AG04450 (cell line): ENCODE measurements around the gene THADA. TPM values are rescaled to one million over a fixed set of nuclear protein-coding genes. Genes with fewer than 3 reads are reported as not detected.

ENCODE experiments used
- CTCF ChIA-PET: fragments of 300-600, 350-600 bp; formaldehyde crosslinking; extraction: SDS; loops from one replicate; lab custom pipeline; 2022; ENCODE audit warnings: antibody characterized with exemption, inconsistent platforms; lab: Charles Lee
- POLR2A ChIA-PET: fragments of 350-600 bp; formaldehyde crosslinking; extraction: SDS; loops from one replicate; lab custom pipeline; 2021; ENCODE audit warnings: antibody characterized with exemption, inconsistent platforms; lab: Yijun Ruan, JAX
- DNase-seq: peaks from one replicate; pipeline ENCODE4 v3.0.0-alpha.2; 2011; ENCODE audit warnings: low read depth, low spot score
- H3K27ac ChIP-seq: one replicate; pipeline ENCODE4 v1.5.1; 2012; ENCODE audit warnings: low read depth, low read length, control low read depth
- H3K27me3 ChIP-seq: one replicate; pipeline ENCODE4 v1.6.0; 2012; ENCODE audit warnings: low read length; ENCODE audit not compliant: control insufficient read depth, insufficient read depth
- H3K4me3 ChIP-seq: 2 replicates; pipeline ENCODE4 v1.5.1; 2011; ENCODE audit warnings: mild to moderate bottlenecking, low read depth, low read length, control low read depth
- H3K9me3 ChIP-seq: 2 replicates; pipeline ENCODE4 v1.5.1; 2012; ENCODE audit warnings: low read length; ENCODE audit not compliant: control insufficient read depth, insufficient read depth
- CTCF ChIP-seq: IDR thresholded peaks from 2 replicates; pipeline ENCODE4 v1.5.1; 2011; ENCODE audit warnings: low read depth, low read length, control low read depth, inconsistent platforms
- polyA plus RNA-seq: library from polyadenylated mRNA; depleted of rRNA; stranded (reverse); fragments of >200 nt; gene quantifications from 2 replicates; pipeline ENCODE4 v1.2.3, GENCODE V29; 2011

THADA gene
- polyA plus RNA-seq, 1 experiment: 15.0 TPM

DNA sequence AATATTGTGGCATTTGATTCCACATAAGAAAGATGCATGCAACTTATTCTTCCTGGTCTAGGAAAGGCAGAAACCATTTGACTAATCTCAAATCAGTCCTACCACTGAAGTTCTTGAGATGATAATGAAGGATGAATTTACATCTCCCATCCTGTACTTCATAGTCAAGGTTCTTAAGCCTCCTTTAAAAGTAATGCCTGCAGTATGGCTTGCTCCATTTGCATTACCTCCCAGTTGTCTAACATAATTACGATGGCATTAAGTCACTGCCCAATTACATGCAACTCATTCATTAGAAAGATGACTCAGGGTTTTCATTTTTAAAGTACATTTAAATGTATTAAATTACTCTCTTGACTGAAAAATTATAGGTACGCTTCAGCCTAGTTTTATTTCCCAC lies 32.2 kb downstream of the THADA start:
- H3K27me3 ChIP-seq: no peaks in the 10 kb centered on the region
- no peaks in the 10 kb centered on the region for H3K9me3 ChIP-seq
- ChIA-PET CTCF (no interaction called here), POLR2A (no interaction called here)
- no peak for DNase-seq
- no peak overlapping the region for H3K4me3 ChIP-seq
- no peak overlapping the region for H3K27ac ChIP-seq
- no peak for TF ChIP-seq CTCF

DNA sequence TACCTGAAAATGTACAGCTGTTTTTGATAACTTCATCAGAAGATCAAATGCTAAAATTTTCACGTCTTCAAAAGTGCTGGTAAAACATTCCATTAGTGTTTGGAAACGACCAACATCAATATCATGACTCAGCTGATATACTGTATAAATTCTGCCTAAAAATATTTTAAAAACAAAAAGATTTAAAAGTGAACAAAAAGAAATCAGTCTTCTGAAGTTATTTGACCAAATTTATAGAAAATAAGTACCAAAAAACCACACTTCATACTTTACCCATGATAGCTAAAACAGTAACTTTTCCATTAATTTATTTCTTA lies 35.6 kb downstream of the THADA start:
- no peak for TF ChIP-seq CTCF
- Histone ChIP-seq H3K27ac (no peak overlapping the region), H3K9me3 (no peaks in the 10 kb centered on the region), H3K27me3 (no peaks in the 10 kb centered on the region), H3K4me3 (no peak overlapping the region)
- POLR2A ChIA-PET: no interaction called here
- DNase-seq: no peak
- CTCF ChIA-PET: interaction anchor here (1.5 to 1.8 kb wide), 2 partner anchors 18 to 331 kb away, joined by 4 to 5 read pairs; no protein-coding TSS in a partner anchor

GRCh38 chr2:43559391-43560230 lies 36.2 kb downstream of the THADA start:
- H3K4me3 ChIP-seq: no peak overlapping the region
- ChIA-PET CTCF (interaction anchor here (1.5 to 1.8 kb wide), 2 partner anchors 17 to 330 kb away, joined by 4 to 5 read pairs; no protein-coding TSS in a partner anchor), POLR2A (no interaction called here)
- no peak overlapping the region for H3K27ac ChIP-seq
- no peaks in the 10 kb centered on the region for H3K9me3 ChIP-seq
- H3K27me3 ChIP-seq: no peaks in the 10 kb centered on the region
- TF ChIP-seq CTCF: no peak
- no peak for DNase-seq

DNA sequence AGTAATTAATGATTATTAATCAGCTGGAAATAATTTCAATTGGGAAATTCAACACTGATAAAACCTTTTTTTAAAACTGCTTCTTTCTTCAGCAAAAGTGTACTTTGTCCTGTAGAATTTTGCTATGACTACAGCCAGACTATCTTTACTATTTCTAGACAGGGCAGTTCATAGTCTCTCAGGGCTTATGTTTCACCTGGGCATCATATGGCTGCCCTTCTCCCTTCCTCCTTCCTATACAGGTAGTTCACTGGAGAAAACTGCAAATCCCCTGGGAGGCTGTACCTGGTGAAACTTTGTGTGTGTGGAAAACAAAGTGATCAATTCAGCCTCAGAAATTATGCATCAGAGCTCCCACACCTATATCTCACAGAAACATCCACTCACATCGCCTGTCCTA lies 38.6 kb downstream of the THADA start:
- no peak for TF ChIP-seq CTCF
- DNase-seq: no peak
- POLR2A ChIA-PET: no interaction called here
- CTCF ChIA-PET: interaction anchor here (1.4 to 1.5 kb wide), 2 partner anchors 20 to 744 kb away, joined by 4 to 9 read pairs; no protein-coding TSS in a partner anchor
- Histone ChIP-seq H3K27ac (no peak overlapping the region), H3K27me3 (no peaks in the 10 kb centered on the region), H3K9me3 (no peaks in the 10 kb centered on the region), H3K4me3 (no peak overlapping the region)

GRCh38 chr2:43556256-43556655 lies 39.6 kb downstream of the THADA start:
- POLR2A ChIA-PET: interaction anchor here (0.5 kb wide), 2 partner anchors 385 to 742 kb away, joined by 3 to 4 read pairs; no protein-coding TSS in a partner anchor
- H3K9me3 ChIP-seq: no peaks in the 10 kb centered on the region
- no peak overlapping the region for H3K4me3 ChIP-seq
- CTCF ChIA-PET: interaction anchor here (0.9 to 1.5 kb wide), 3 partner anchors 14 to 743 kb away, joined by 3 to 4 read pairs (median 4); no protein-coding TSS in a partner anchor
- H3K27ac ChIP-seq: no peak overlapping the region
- H3K27me3 ChIP-seq: no peaks in the 10 kb centered on the region
- no peak for TF ChIP-seq CTCF
- no peak for DNase-seq
